ENCODE data around the gene SERGEF. TPM values are rescaled to one million over a fixed set of nuclear protein-coding genes. Genes with fewer than 3 reads are reported as not detected.

The SERGEF gene
- polyA plus RNA-seq, 3 donors = 14.3 to 33.7 (median 33.3) TPM

DNA sequence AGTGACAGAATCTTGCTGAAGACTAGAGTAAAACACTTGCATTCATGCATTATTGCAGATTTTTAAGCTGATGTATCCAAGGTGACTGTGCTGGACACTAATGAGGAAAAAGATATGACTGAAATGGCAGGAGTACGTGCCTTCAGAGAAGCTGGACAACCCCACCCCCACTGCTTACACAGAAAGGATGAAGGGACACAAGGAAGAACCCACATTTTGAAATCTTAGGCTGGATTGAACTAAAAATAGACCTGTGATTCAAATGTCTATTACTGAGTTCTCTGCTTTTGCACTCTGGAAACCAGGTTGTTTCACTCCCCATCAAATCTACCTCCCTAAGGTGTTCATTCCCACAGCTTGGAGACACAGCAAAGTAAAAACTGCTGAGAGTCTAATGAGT is 161.2 kb downstream of the SERGEF start:
- Histone ChIP-seq H3K4me3 (replicated peaks in 1 of 3; ENCODE audit: low read depth in 2 of 3, low read length in 3 of 3) (no peak overlapping the region), H3K27me3 (ENCODE audit: control insufficient read depth in 2 of 2, insufficient read depth in 2 of 2, low read length in 2 of 2) (no peaks in the 10 kb centered on the region), H3K9me3 (replicated peaks in 1 of 2; ENCODE audit: control insufficient read depth in 1 of 2, insufficient read depth in 1 of 2, low read length in 2 of 2) (no peaks in the 10 kb centered on the region), H3K9ac (ENCODE audit: insufficient read depth, low read length, poor library complexity, severe bottlenecking) (no peak overlapping the region), H3K27ac (ENCODE audit: low read depth in 1 of 2, low read length in 2 of 2) (no peak overlapping the region), H2AFZ (ENCODE audit: insufficient read depth, low read depth, low read length, poor library complexity, severe bottlenecking) (no peak overlapping the region), H3K36me3 (replicated peaks in 1 of 2; ENCODE audit: control insufficient read depth in 1 of 2, insufficient read depth in 2 of 2, low read length in 2 of 2) (no peaks in the 10 kb centered on the region), H4K20me1 (ENCODE audit: insufficient read depth, low read length) (no peaks in the 10 kb centered on the region), H3K4me1 (ENCODE audit: control insufficient read depth in 1 of 2, insufficient read depth in 2 of 2, low read length in 2 of 2) (no peaks in the 10 kb centered on the region), H3K4me2 (replicated peaks; ENCODE audit: extremely low read depth, low read length, poor library complexity, severe bottlenecking) (no peak overlapping the region), H3K79me2 (ENCODE audit: insufficient read depth, low read length) (no peaks in the 10 kb centered on the region)
- TF ChIP-seq, protein P1, sequence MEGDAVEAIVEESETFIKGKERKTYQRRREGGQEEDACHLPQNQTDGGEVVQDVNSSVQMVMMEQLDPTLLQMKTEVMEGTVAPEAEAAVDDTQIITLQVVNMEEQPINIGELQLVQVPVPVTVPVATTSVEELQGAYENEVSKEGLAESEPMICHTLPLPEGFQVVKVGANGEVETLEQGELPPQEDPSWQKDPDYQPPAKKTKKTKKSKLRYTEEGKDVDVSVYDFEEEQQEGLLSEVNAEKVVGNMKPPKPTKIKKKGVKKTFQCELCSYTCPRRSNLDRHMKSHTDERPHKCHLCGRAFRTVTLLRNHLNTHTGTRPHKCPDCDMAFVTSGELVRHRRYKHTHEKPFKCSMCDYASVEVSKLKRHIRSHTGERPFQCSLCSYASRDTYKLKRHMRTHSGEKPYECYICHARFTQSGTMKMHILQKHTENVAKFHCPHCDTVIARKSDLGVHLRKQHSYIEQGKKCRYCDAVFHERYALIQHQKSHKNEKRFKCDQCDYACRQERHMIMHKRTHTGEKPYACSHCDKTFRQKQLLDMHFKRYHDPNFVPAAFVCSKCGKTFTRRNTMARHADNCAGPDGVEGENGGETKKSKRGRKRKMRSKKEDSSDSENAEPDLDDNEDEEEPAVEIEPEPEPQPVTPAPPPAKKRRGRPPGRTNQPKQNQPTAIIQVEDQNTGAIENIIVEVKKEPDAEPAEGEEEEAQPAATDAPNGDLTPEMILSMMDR (IDR thresholded peaks at IDR 0.05) = no peak
- Mint-ChIP-seq H3K9me3 (no peaks in the 10 kb centered on the region), H3K27ac (no peak overlapping the region), H3K36me3 (peaks cover 3 to 10% of the 10 kb centered on the region in 2 donors), H3K4me1 (peaks cover 4% of the 10 kb centered on the region), H3K27me3 (ENCODE audit: low read depth in 3 of 3) (peaks cover 0 to 1% (median 0%) of the 10 kb centered on the region in 3 donors), H3K4me3 (no peak overlapping the region)
- WGBS (ENCODE audit: insufficient coverage) = no CpG with 5 or more reads among the region's 1 CpG
- intact Hi-C loops (cut with micrococcal nuclease) = no loop called here
- no peak for DNase-seq

DNA sequence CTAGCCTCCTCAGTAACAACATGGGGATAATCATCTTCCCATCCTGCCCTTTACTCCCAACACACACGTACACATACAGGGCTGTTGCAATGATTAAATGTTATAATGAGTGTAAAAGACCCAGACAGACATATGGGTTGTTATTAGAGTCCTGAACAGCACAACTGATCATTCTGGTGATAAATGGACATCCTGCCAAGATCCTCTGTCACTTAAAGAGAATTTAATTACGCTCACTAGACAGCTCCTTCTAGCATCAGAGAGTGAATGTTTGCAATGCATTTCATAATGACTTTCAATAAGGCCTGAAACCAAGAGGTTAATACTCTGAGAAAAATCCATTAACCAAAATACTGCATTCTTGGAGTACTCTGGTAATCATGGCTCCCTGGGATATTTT is 162.5 kb downstream of the SERGEF start:
- Mint-ChIP-seq H3K4me3 (no peak overlapping the region), H3K27ac (peak overlapping the region in 1 of 7 donors; percentile 68), H3K36me3 (peaks cover 8 to 15% of the 10 kb centered on the region in 2 donors), H3K9me3 (no peaks in the 10 kb centered on the region), H3K4me1 (no peaks in the 10 kb centered on the region), H3K27me3 (ENCODE audit: low read depth in 3 of 3) (no peaks in the 10 kb centered on the region)
- H2AFZ ChIP-seq (ENCODE audit: insufficient read depth, low read depth, low read length, poor library complexity, severe bottlenecking) = no peak overlapping the region
- H3K27me3 ChIP-seq (ENCODE audit: control insufficient read depth in 2 of 2, insufficient read depth in 2 of 2, low read length in 2 of 2) = no peaks in the 10 kb centered on the region
- no peak overlapping the region for H3K27ac ChIP-seq (ENCODE audit: low read depth in 1 of 2, low read length in 2 of 2)
- DNase-seq = no peak
- H3K9ac ChIP-seq (ENCODE audit: insufficient read depth, low read length, poor library complexity, severe bottlenecking) = no peak overlapping the region
- intact Hi-C loops (cut with micrococcal nuclease) = no loop called here
- no peak overlapping the region for H3K4me3 ChIP-seq (replicated peaks in 1 of 3; ENCODE audit: low read depth in 2 of 3, low read length in 3 of 3)
- H3K4me1 ChIP-seq (ENCODE audit: control insufficient read depth in 1 of 2, insufficient read depth in 2 of 2, low read length in 2 of 2) = no peaks in the 10 kb centered on the region
- no peaks in the 10 kb centered on the region for H3K9me3 ChIP-seq (replicated peaks in 1 of 2; ENCODE audit: control insufficient read depth in 1 of 2, insufficient read depth in 1 of 2, low read length in 2 of 2)
- no peaks in the 10 kb centered on the region for H3K79me2 ChIP-seq (ENCODE audit: insufficient read depth, low read length)
- H4K20me1 ChIP-seq (ENCODE audit: insufficient read depth, low read length) = no peaks in the 10 kb centered on the region
- WGBS (ENCODE audit: insufficient coverage) = no CpG with 5 or more reads among the region's 2 CpGs
- TF ChIP-seq, protein P1 (IDR thresholded peaks at IDR 0.05) = no peak
- no peak overlapping the region for H3K4me2 ChIP-seq (replicated peaks; ENCODE audit: extremely low read depth, low read length, poor library complexity, severe bottlenecking)
- no peaks in the 10 kb centered on the region for H3K36me3 ChIP-seq (replicated peaks in 1 of 2; ENCODE audit: control insufficient read depth in 1 of 2, insufficient read depth in 2 of 2, low read length in 2 of 2)

Measured in CD14-positive monocyte (primary cell).